Measurements from ENCODE around the gene PKP3.

GRCh38 chr11:373716-374551, 20.1 kb upstream of the PKP3 start:
- TF ChIP-seq POLR2A (IDR thresholded peaks at IDR 0.05) (no peak), CTCF (IDR thresholded peaks at IDR 0.05) (no peak), POLR2AphosphoS5 (IDR thresholded peaks at IDR 0.05) (no peak)

All from breast epithelium (tissue), 3 donors.